Heart left ventricle (tissue), 16 donors: ENCODE data around the gene ATAT1. TPM values are rescaled to one million over a fixed set of nuclear protein-coding genes. Genes with fewer than 3 reads are reported as not detected.

Experiments
- ATAC-seq, 4 donors: fragments of 200-7000 bp; cut with Tn5 transposase; one replicate each; pipeline ENCODE4 v1.9.1; 2020 to 2022; ENCODE audit warnings: moderate library complexity in 4 of 4, mild to moderate bottlenecking in 3 of 4, moderate number of reproducible peaks in 1 of 4
- DNase-seq, 5 donors: peaks; one replicate each; pipeline ENCODE4 v3.0.0-alpha.2; 2020
- H3K27ac ChIP-seq, 12 donors: fragments of 200-600 bp; sonication (generic) in 4 of 12; one replicate each; pipeline versions ENCODE4 v1.5.0 to v1.8.0; 2016 to 2022; ENCODE audit warnings: mild to moderate bottlenecking in 2 of 12
- H3K27me3 ChIP-seq, 9 donors: fragments of 200-600 bp; sonication (generic) in 2 of 9; one replicate each; pipeline versions ENCODE4 v1.5.1 to v1.8.0; 2016 to 2022; ENCODE audit warnings: mild to moderate bottlenecking in 3 of 9
- H3K36me3 ChIP-seq, 9 donors: fragments of 200-600 bp; sonication (generic) in 2 of 9; one replicate each; pipeline versions ENCODE4 v1.5.0 to v1.8.0; 2018 to 2022; ENCODE audit warnings: mild to moderate bottlenecking in 2 of 9
- H3K4me1 ChIP-seq, 12 donors: fragments of 200-600 bp; sonication (generic) in 4 of 12; one replicate each; pipeline versions ENCODE4 v1.5.0 to v1.8.0; 2016 to 2022; ENCODE audit warnings: mild to moderate bottlenecking in 3 of 12
- H3K4me3 ChIP-seq, 12 donors: fragments of 200-600 bp; sonication (generic) in 4 of 12; one replicate each; pipeline versions ENCODE4 v1.5.0 to v1.8.0; 2017 to 2022; ENCODE audit warnings: mild to moderate bottlenecking in 9 of 12, moderate library complexity in 4 of 12
- H3K9me3 ChIP-seq, 12 donors: fragments of 200-600 bp; sonication (generic) in 4 of 12; one replicate each; pipeline versions ENCODE4 v1.5.0 to v1.8.0; 2016 to 2022; ENCODE audit warnings: mild to moderate bottlenecking in 1 of 12
- POLR2A ChIP-seq, 2 donors: fragments of 450-650 bp; IDR thresholded peaks; one replicate each; pipeline ENCODE4 v1.6.1; 2017; ENCODE audit warnings: antibody characterized with exemption in 2 of 2, mild to moderate bottlenecking in 2 of 2, moderate library complexity in 2 of 2
- WGBS, 4 donors: extraction: QIAGEN DNeasy Blood & Tissue Kit in 2 of 4; methylation state at CpG; one replicate each; pipeline versions ENCODE4 v1.1.5 to v1.1.7; 2013 to 2018; 5-methylcytosine and 5-hydroxymethylcytosine counted together
- intact Hi-C, 10 donors: fragments of 100-400 bp; cut with DNase I; formaldehyde crosslinking; loops; one replicate each; pipeline versions ENCODE4 v1.11.1 to v1.14.2; 2022
- polyA plus RNA-seq, 2 donors: library from polyadenylated mRNA; stranded (reverse); fragments of 200-250 nt; gene quantifications; one replicate each; pipeline ENCODE4 v1.2.3, GENCODE V29; 2013
- total RNA-seq, 9 donors: library from RNA; depleted of rRNA in 2 of 9; stranded (reverse); fragments of >200 nt in 2 of 9; fragmentation: NEBNext Ultra II Directional in 3 of 9; extraction: Animal tissue kit (Norgen Biotek cat#: 25700) in 3 of 9; gene quantifications; one replicate each; pipeline versions ENCODE4 v1.1.0 to v1.2.4, GENCODE V29; 2016 to 2023
- TF ChIP-seq, protein P1 (sequence below), 12 donors: fragments of 200-600 bp; sonication (generic) in 4 of 12; IDR thresholded peaks; one replicate each; pipeline versions ENCODE4 v1.5.0 to v1.8.0; 2018 to 2022; ENCODE audit warnings: antibody characterized with exemption in 12 of 12, mild to moderate bottlenecking in 5 of 12
- donor health status: ischemic (EF 13 %, LVEDD 7.1; RV severe dilation, severe dysfunction).
- donor health status: healthy with polysubstance abuse.
- donor health status: DM: no; HTN: yes; CAD: no.
- donor health status: DM: no; HTN: no; CAD: no.
- donor health status: ischemic (EF 25% LVEDD 6.9; RV normal size, moderate dysfunction).
- donor health status: ischemic (EF 25% LVEDD 5.7; RV mildly dilated, moderate dysfunction).
- donor health status: healthy.
- donor health status: DM: yes; HTN: yes; CAD: no.
- donor health status: ischemic (EF 35%, LVEDD 5.7; RV mildly dilated, moderate dysfunction).
- donor health status: nonischemic (EF 11% LVEDD 7.7; RV severe dilation, severe dysfunction).
- donor health status: DM: yes; HTN: yes; CAD: no.
- donor health status: PGD.
- donor health status: ischemic (EF 29% LVEDD 5.4; RV normal size, mild dysfunction).
- donor health status: nonischemic (EF 23%, LVEDD 6.1; RV moderate dilation, normal function).

Gene ATAT1
- total and polyA plus RNA-seq, 11 donors, result 1.1 to 7.0 (median 3.3) TPM

DNA sequence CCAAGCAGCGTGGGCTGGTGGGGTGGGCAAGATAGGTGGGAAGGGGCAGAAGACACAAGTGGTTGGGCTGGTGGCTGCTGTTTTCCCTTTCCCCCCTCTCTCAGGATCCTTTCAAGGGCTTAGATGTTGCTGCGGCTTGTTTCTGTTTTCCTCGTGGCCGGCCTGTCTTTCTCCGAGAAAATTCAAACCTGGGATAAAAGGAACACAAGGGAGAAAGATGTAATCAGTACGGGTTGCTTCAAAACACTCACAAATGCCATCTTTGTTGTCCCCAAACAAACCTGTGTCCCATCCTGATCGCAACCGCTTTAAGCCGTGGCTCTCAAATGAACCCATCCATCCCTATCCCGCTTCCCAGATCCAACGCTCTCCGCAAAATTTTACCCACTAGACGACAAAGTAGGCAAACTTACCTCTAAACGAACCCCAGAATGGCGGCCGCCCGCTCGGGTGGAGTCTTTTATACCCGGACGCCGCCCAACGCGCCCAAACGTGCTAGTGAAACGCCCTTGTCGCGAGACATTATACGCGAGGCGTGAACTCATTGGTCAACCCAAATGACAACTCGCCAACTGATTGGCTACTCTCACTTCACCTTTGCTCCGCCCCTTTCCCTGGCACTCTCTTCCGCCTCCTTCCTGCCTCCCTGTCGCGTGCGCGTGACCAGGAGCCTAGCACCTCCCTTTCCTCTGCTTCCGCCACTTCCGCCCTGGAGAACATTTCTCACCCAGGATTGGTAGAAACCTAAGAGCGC lies 9.7 kb upstream of the ATAT1 start, which contains the start of gene PPP1R10:
Gene PPP1R10, minus strand, starts transcription at position 433 of the 754 bp plus-strand sequence. CDS start 7,299 bp downstream, outside the sequence.
- 0% methylated on average over 40 of the region's 40 CpGs for WGBS, 4 donors
- peak; percentile 97 to 100 (median 100) for DNase-seq
- Histone ChIP-seq H3K27ac (peak within 1 kb of the TSS; percentile 94 to 99 (median 97)), H3K36me3 (peaks cover 0 to 58% (median 43%) of the 10 kb centered on the region in 9 donors), H3K4me3 (peak within 1 kb of the TSS; percentile 57 to 92 (median 78)), H3K4me1 (peaks cover 0 to 42% (median 37%) of the 10 kb centered on the region in 12 donors), H3K27me3 (no peaks in the 10 kb centered on the region), H3K9me3 (no peaks in the 10 kb centered on the region)
- peak; percentile 99 for TF ChIP-seq POLR2A (IDR thresholded peaks at IDR 0.05)
- TF ChIP-seq, protein P1, sequence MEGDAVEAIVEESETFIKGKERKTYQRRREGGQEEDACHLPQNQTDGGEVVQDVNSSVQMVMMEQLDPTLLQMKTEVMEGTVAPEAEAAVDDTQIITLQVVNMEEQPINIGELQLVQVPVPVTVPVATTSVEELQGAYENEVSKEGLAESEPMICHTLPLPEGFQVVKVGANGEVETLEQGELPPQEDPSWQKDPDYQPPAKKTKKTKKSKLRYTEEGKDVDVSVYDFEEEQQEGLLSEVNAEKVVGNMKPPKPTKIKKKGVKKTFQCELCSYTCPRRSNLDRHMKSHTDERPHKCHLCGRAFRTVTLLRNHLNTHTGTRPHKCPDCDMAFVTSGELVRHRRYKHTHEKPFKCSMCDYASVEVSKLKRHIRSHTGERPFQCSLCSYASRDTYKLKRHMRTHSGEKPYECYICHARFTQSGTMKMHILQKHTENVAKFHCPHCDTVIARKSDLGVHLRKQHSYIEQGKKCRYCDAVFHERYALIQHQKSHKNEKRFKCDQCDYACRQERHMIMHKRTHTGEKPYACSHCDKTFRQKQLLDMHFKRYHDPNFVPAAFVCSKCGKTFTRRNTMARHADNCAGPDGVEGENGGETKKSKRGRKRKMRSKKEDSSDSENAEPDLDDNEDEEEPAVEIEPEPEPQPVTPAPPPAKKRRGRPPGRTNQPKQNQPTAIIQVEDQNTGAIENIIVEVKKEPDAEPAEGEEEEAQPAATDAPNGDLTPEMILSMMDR (IDR thresholded peaks at IDR 0.05), result no peak
- peak; percentile 87 to 92 (median 92) for ATAC-seq
- intact Hi-C loops, result loop anchor here in 7 of 10 donors (1.0 to 5.0 kb wide), 7 partner anchors 46 to 125 kb away; partner anchors contain the start of genes TUBB (in 6 of the 7), GNL1 (in 2 of the 7), PRR3 (in 2 of the 7) and ABCF1 (in 1 of the 7)

DNA sequence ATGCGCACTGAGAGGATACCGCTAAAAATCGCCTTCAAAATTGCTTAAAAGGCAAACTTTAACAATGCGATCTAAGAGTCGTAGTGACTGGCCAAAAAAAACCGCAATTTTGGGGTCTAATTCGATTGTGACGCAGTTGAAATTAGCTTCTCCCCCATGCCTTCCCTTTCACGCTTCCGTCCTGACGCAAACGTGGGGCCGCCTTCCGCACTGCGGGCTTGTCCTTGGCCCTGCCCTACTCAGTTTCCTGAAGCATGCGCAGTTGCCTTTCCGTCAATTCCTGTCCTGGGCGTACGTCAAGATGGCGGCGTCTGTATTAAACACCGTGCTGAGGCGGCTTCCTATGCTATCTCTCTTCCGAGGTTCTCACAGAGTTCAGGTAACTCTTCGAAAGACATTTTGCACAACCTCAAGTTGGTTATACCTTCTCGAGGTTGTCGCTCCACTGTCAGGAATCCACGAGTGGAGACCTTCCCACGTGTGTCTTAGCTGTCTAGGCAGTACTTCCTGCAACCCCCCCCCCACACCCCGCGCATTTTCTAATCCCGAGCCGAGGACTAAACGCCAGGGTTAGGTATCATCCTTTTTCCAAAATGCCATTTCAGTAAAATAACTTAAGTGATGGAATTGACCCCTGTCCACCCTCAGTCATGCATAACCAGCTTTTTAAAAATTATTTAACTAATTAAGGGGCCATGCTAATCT lies 9.0 kb upstream of the ATAT1 start, which contains the start of gene MRPS18B:
Gene MRPS18B, plus strand, starts transcription at position 276 of the 705 bp plus-strand sequence. Its CDS starts 26 bp downstream, at position 302.
- peaks cover 0 to 61% (median 50%) of the 10 kb centered on the region in 9 donors for H3K36me3 ChIP-seq
- no peaks in the 10 kb centered on the region for H3K9me3 ChIP-seq
- intact Hi-C loops, result loop anchor here in 8 of 10 donors (1.0 to 5.0 kb wide), 7 partner anchors 47 to 125 kb away; partner anchors contain the start of genes TUBB (in 7 of the 8), GNL1 (in 2 of the 8), PRR3 (in 2 of the 8) and ABCF1 (in 1 of the 8)
- 0 to 2% (median 0%) methylated on average over 34 of the region's 34 CpGs for WGBS, 4 donors
- peak within 1 kb of the TSS; percentile 94 to 99 (median 97) for H3K27ac ChIP-seq
- ATAC-seq (peak; percentile 85 to 94 (median 92)), DNase-seq (peak; percentile 98 to 99 (median 99))
- H3K4me1 ChIP-seq, result peaks cover 0 to 35% (median 31%) of the 10 kb centered on the region in 12 donors
- H3K4me3 ChIP-seq, result peak within 1 kb of the TSS; percentile 57 to 92 (median 78)
- TF ChIP-seq POLR2A (IDR thresholded peaks at IDR 0.05), result peak in 1 of 2 donors; percentile 58
- TF ChIP-seq, protein P1 (IDR thresholded peaks at IDR 0.05), result no peak
- H3K27me3 ChIP-seq, result no peaks in the 10 kb centered on the region

GRCh38 chr6:30618270-30618797 lies 8.3 kb upstream of the ATAT1 start:
- 5 to 9% (median 7%) methylated on average over 8 of the region's 8 CpGs for WGBS, 4 donors
- no peak for ATAC-seq
- peak overlapping the region; percentile 91 to 99 (median 96) for H3K27ac ChIP-seq
- H3K9me3 ChIP-seq, result no peaks in the 10 kb centered on the region
- no peak for DNase-seq
- H3K36me3 ChIP-seq, result peaks cover 0 to 66% (median 56%) of the 10 kb centered on the region in 9 donors
- no peaks in the 10 kb centered on the region for H3K27me3 ChIP-seq
- intact Hi-C loops, result loop anchor here in 4 of 10 donors (2.0 to 5.0 kb wide), 4 partner anchors 54 to 124 kb away; partner anchors contain the start of genes TUBB (in 3 of the 4), DHX16 (in 1 of the 4), FLOT1 (in 1 of the 4) and IER3 (in 1 of the 4)
- peak overlapping the region; percentile 51 to 86 (median 73) for H3K4me3 ChIP-seq
- TF ChIP-seq, protein P1 (IDR thresholded peaks at IDR 0.05), result no peak
- no peak for TF ChIP-seq POLR2A (IDR thresholded peaks at IDR 0.05)
- H3K4me1 ChIP-seq, result peaks cover 0 to 29% (median 24%) of the 10 kb centered on the region in 12 donors
